GM18868 (cell line): Measurements from ENCODE around the gene CCNY.

ENCODE experiments used
- ATAC-seq: cut with Tn5 transposase; IDR thresholded peaks from one replicate; pipeline ENCODE4 v1.9.1; 2021; ENCODE audit warnings: mild to moderate bottlenecking, moderate library complexity; ENCODE audit not compliant: unreplicated experiment

CCNY gene

DNA sequence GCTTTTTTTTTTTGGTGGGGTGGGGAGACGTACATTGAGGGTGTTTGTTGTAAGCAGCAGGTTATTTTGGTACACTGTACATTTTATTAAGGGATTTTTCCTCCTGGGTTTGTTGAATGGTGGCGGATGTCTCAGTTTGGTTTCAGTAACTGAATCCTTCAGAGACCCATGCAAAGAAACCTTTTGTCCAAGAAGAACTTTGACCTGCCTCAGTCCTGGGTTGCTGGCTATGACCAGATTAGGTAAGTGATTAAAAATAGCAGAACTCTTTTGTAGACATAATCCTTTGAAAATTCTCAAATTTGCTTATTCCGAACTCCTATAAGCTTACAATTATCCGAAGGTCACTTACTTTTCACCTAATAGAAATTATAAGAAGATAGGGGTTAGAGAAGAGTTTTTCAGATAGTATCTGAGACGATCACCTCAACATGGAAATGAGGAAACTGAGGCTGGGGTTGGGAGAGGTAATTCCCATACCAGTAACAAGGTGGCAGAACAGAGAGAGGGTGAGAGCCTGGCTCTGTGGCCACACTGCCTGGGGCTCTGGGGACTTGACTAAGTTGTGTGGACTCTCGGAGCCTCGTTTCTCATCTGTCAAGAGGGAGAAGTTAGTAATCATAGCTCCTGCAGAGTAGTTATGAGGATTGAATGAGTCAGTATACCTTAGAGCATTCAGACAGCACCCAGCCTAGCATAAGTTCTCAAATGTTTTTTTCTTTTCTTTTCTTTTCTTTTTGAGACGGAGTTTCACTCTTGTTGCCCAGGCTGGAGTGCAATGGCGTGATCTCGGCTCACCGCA, 87.4 kb downstream of the CCNY start:
- no peak for ATAC-seq

DNA sequence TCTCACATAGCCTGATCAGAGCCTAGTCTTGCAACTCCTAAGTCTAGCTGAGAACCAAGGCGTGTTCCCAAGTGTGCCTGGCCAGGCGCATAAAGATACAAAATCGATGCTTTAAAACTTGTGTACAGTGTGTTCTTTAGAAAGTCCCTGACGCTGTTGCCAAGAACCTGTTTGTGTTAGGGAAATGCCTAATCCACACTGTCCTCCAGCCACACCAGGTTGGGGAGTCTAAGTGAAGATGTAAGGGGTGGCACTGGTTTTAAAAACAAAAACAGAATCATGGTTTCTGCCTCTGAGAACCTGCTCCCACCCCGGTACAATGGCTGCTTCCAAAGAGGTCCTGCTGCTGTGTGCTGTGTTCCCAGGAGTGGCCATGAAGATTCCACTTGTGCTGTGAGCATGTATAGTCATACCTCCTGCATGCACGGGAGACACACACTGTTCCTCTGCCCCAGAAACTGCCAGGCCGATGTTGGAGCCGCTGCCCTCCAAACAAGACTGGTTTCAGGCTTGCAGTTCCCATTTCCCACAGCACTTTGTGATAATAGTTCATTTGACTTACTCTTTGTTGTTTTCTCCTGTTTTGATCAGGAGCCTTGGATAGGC, 88.5 kb downstream of the CCNY start:
- ATAC-seq: no peak

DNA sequence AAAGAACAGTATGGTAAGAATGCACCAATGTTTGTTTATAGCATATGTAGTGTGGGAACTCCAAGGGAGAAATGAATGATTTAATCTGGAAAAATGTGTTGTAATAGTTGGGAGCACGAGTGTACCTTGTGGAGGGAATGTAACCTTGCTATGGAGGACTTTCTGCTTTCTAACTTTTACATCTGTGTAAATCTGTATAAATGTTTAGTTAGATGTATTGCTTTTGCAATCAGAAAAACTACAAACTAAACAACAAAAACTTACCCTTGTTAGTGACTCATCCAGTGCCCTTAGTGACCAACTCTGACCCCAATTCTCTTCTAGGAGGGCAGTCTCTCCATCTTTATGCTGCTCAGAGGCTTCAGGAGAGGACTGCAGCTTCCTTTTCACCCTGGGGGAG, 89.3 kb downstream of the CCNY start:
- no peak for ATAC-seq

DNA sequence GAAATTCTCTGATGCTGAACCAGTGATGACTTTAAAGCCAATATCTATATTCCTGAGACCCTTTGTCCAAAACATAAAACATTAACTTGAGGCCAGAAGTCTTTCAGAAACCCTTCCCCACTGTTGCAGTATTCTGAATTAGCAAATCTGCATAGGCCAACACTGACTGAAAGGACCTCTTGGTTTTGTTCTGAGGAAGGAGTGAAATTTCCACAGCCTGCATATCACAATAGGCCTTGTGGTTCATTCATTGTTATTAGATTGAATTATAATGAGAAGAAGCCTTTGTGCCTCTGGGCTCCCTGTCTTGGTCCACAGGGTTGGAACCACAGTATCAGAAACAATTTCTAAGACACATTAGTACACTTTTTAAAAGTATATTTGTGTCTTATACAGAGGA, 90.3 kb downstream of the CCNY start:
- no peak for ATAC-seq

DNA sequence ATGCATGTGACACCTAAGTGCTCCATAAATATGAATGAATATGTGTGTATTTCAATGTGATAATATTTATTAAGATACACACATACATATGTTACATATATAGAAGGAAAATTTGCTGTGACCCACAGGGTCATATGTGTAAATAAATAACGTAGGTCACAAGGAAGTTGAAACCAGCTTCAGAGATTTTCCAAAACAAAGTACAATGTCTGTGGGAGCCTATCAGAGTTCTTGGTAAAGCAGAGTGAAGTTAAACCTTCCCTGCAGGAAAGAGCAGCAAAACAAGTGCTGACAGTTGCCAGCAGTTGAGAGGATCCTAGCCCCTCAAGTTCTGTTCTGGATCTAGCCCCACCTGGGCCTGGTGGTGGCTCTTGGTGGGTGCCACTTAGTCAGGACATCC, 91.2 kb downstream of the CCNY start:
- ATAC-seq: no peak

DNA sequence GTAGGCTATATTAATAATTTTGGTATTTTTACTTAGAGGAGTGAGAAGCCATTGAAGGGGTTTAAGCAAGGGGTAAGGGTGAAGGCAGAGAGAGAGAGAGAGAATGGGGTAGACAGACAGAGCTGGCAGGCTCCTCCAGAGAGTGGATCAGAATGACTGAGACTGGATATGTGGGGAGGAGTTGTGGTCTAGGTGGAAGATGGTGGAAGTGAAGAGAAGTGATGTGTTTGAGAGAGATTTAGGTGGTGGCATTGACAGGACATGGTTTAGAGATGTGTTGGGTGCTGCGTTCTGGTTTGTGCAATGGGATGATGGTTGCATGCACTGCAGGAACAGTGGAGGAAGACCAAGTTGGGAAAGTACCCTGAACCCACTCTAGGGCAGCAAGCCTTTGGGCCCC, 92.2 kb downstream of the CCNY start:
- no peak for ATAC-seq

DNA sequence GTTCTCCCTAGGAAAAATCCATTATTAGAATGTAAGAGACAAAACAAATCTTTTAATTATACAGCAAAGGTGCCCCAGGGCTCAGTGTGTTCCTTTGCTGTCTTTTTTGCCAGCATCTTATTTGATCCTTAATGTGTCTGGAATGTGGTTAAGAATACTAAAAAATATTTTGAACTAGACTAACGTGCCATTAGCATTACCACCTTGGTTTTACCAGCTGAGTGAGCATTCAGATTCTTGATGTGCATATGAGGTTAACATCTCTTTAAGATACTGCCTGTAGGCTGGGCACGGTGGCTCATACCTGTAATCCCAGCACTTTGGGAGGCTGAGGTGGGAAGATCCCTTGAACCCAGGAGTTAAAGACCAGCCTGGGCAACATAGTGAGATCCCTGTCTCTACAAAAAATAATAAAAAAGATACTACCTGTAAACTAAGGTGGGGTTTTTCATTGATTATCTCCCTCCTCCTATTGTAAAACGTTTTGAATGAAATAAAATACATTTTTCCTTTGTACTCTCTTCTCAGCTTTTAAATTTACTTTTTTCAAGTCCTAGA, 96.6 kb downstream of the CCNY start:
- ATAC-seq: no peak

DNA sequence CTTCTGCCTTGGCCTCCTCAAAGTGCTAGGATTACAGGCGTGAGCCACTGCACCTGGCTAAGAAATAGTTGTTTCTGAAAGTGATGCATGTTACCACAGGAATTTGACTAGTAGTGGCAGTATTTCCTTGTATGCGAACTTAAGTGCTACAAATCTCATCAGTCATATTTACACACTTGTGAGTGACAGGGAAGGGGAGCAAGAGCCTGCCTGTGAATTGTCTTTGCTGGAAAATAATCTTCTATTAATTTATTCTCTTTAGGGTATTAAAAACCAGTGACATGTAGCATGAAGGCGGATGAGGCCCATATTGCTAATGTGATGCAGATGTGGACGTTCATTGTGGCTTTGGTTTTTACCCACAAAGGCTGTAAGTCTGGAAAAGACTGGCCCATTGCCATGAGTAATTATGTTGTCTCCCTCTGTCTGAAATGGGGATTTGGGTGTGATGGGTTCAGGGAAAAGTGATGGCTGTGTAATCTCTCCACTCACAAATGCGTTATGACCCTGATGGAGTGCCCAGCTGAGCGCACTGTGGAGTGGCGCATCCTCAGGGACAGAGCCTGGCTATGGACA, 97.6 kb downstream of the CCNY start:
- ATAC-seq: no peak

DNA sequence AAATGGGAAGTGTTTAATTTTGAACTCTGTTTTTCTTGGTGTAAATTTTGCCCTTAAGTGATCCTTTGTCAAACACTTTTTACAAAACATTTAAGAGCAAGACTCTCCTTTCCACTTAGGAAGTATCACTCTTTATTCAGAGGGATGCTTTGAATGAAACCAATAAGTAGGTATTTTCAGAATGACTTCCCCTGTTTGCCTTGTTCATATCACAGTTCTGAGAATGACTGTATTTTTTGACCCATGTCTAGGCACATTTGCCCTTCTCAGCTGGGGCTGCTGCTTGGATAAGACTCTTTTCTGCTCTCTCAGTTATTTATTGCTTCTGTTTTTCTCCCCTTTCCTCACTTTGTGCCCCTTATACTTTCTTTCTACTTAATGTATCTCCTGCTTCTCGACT, 98.2 kb downstream of the CCNY start:
- peak; percentile 89 for ATAC-seq

DNA sequence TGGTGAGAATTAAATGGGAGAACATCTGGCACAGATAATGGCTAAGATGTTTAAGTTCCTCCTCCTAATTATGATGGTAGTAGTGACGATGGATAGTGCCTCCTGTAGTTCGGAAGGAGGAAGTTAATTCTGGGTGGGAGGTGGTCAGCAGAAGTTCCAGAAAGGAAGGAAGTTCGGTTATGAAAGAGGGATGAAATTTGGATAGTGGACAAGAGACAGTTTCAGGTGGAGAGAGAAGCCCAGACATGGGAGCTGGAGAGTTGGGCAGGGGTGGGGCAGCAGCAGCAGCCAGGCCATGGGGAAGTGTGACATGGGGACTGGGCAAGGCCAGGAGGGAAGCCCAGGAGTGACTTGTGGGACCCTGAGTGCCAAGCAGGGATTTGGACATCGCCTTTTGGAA, 99.5 kb downstream of the CCNY start:
- no peak for ATAC-seq

DNA sequence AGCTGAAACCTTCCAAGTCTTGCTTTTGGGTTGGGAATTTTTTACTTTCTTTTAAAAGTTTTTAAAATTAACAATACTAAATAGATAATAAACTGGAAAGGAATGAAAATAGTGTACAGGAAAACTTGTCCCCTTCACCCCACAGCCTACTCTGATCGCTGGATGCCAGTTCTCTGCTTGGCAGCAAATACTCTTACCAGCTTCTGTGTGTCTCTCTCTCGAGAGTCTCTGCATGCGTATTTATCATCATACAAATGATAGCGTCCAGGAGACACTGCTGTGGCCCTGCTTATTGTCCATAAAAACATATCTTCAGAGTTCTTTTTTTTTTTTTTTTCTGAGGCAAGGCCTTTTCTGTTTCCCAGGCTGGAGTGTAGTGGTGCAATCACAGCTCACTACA, 101.5 kb downstream of the CCNY start:
- no peak for ATAC-seq

DNA sequence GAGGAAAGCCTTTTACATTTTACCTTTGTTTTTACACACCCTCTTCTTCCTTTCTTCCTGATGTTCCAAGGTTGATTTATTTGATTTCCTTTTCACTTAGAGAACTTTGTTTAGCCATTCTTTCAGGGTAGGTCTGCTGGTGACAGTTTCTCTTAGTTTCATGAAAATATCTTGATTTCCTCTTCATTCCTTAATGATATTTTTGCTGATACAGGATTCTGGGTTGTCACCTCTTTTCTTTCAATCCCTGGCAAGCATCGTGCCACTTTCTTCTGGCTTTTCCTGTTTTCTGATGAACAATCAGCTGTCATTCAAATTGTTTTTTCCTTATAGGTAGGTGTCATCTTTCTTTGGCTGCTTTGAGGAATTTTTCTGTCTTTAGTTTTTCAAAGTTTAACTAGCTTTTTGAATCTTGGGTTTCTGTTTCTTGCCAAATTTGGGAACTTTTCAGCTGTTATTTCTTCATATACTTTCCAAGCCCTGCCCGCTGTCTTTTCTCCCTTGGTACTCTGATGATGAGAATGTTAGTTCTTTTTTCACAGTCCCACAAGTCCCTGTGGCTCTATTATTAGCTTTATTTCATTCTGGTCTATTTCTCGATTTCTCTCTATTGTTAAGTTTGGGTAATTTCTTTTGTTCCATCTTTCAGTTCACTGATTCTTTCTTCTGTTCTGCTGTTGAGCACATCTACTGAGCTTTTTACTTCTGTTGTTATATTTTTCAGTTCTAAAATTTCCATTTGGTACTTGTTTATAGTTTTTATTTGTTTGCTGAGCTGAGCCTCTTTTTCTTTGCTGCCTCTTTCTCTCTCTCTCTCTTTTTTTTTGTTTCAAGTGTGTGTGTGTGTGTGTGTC, 102.6 kb downstream of the CCNY start:
- ATAC-seq: no peak

DNA sequence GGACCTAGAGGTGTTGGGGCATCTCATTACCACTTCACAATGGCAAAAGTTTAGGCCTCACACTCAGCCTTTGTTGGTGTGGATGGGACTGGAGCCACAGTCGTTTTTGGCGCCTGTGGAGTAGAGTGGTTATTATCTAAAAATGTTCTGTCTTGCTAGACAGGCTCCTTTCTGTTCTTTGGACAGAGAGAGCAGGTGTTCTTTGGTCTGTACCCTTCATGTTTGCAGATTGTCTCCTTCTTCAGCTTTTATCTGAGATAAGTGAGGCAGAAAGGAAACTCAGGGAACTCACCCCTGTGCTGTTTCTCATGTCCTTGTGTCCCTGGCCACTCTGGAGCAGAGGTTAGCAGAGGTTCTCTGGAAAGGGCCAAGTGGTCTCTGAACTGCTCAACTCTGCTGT, 103.7 kb downstream of the CCNY start:
- ATAC-seq: no peak

DNA sequence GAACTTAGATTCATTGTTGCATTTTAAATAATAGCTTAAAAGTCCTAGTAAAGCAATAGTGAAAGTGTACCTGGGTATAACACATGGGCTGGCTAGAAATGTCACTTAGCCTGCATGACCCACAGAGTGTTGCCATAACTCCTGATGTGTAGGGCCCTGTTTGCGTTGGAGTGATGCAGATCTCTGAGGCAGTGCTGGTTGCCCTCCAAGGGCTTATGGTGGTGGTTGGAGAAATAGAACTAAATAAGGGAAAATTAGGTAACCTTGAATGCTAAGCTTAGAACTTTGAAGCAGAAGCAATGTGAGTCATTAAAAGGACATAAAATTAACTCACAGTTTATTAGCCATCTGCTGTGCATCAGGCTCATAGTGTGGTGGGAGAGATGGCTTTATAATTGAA, 105.7 kb downstream of the CCNY start:
- ATAC-seq: no peak

DNA sequence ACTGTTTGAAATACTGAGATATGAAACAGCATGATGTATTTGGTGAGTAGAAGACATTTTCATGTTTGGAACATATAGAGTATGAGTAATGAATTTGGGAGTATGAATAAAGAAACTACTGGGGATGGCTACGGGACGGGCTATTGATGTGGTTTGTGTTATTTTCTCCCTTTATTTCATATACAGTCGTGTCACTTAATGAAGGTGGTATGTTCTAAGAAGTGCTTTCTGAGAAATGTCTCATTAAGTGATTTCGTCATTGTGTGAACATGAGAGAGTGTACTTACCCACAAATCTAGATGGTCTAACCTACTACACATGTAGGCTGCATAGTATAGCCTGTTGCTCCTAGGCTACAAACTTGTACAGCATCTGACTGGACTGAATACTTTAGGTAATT, 106.3 kb downstream of the CCNY start:
- ATAC-seq: no peak

DNA sequence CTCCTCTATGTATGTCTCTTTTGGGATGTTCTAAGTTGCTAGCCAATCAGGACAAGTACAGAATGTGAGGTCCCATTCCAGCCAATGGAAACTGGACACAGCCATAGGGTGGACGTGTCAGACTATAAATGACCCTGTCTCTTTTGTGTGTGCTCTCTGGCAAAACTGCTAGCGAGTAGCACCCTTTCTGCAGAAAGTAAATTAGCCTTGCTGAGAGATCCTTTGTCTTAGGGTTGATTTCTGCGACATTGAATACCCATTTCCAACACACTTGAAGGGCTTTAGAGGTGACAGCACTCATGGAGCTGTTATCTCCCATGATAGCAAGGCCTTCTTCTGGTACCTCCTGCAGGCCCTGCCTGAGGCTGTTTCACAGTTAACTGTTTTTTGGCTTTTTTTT, 107.5 kb downstream of the CCNY start:
- no peak for ATAC-seq

DNA sequence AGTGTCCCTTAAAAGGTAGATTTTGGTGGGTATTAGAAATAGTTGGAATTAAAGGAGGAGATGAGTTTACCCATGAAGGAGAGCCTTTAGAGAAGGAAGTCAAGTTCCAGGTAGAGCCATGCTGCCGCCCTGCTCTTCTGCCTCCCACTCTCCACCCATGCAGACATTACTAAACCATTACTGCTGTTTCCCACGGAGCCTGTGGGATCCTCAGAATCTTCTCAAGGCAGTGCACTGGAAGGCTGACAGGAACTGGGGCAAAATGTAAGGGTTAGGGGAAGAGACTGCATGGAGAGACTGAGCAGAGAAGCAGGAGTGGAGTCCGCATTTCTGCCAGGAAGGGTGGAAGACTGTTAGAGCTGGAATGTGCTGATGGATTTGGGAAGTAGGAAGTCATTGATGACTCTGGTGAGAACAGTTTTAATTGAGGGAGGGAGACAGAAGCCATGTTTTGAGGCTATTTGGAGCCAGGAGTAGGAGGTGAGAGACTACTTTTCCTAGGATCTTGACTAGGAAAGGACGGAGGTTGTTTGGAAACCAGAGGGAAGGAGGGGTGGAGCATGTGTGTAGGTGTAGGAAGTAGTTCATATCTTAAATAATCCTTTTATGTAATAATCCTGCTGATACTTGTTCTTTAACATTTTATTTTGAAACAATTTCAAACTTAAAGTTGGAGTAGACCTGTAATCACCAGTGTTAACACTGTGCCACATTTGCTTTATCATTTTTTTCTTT, 109.0 kb downstream of the CCNY start:
- ATAC-seq: no peak

DNA sequence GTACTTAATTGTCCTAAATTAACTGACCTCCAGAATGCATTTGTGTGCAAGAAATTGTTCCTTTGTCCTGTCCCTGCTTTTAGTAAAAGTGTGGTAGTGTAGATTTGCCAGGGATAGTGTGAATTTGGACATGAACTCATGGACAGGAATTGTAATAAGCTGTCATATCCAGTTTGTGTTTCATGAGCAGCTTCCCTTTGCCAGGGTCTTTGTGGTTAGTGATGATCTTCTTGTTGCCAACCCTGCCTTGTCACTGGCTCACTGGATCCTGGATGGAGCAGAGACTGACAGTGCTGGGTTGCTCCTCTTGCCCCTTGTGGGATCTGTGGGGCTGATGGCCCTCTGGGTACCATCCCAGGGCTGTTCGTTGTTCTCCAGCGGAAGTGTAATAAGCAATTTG, 110.1 kb downstream of the CCNY start:
- no peak for ATAC-seq

DNA sequence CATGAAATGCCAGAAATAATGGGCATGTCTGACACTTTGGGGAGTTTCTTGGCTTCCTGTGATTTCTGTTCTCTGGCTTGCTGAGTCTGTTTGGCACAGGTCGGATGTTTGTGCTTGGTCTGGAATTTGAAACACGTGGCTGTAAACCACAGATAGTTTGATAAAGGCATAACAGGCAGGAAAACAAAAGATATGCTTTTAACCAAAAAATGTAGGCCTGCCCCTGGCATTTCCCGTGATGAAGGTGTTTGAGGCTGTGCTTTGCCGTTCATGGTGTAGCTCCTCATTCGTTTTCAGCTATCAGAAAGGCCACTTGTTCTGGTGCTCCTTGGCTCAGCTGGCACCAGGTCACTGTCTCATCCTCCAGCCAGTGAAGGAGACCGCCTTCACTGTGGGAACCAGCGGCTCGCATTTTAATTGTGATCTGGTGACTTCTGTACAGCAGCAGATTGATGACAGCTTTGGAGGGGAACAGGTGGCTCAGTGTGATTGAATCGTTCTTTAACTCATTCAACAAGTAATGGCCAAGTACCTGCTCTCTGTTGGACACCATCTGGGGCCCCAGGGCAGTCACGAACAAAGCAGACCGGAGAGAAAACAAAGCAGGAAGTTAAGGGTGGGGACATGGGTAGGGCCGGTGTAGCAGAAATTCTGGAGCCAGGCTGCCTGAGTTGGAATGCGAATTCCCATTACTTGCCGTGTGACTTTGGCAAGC, 111.5 kb downstream of the CCNY start:
- no peak for ATAC-seq
